HepG2 (cell line): ENCODE data around the gene RAPGEFL1. TPM values are rescaled to one million over a fixed set of nuclear protein-coding genes. Genes with fewer than 3 reads are reported as not detected.
"Not testable (repeated sequence)": the region's sequence is repeated elsewhere in the genome, so short reads cannot be mapped to it uniquely, and the experiment has no call there.

Experiments used
- ATAC-seq: fragments of 200-7000 bp; cut with Tn5 transposase; 3 replicates; pipeline ENCODE4 v1.9.1; 2020; ENCODE audit warnings: mild to moderate bottlenecking, moderate library complexity
- BruUV-seq: library from RNA; stranded (reverse); fragments of 400-500 nt; replicated peaks from 2 replicates; lab custom pipeline; 2021; lab: Mats Ljungman, UMichigan
- CTCF ChIA-PET: fragments of 300-600 bp; formaldehyde crosslinking; extraction: SDS; loops from one replicate; lab custom pipeline; 2021; ENCODE audit warnings: low total read pairs, inconsistent platforms, low intra/inter-chr PET ratio; lab: Yijun Ruan, JAX
- POLR2A ChIA-PET: fragments of 350-600 bp; sonication (Branson Sonifier 250); formaldehyde crosslinking; loops from one replicate; lab custom pipeline; 2020; ENCODE audit warnings: antibody characterized with exemption, inconsistent platforms; lab: Yijun Ruan, JAX
- DNase-seq: peaks from one replicate; pipeline ENCODE4 v3.0.0-alpha.2; 2015; ENCODE audit warnings: low spot score
- FAIRE-seq: peaks from 3 replicates; lab custom pipeline; 2011; peaks lifted over from hg19 to GRCh38; lab: Jason Lieb, UNC
- H2AFZ ChIP-seq: one replicate; pipeline ENCODE4 v1.6.1; 2011; ENCODE audit warnings: low read length, inconsistent platforms
- H3K27ac ChIP-seq: fragments of 300-600 bp; 3 replicates; pipeline ENCODE4 v1.8.0; 2011; ENCODE audit warnings: mixed run types, mild to moderate bottlenecking, mixed read lengths, low read length, inconsistent platforms; ENCODE audit not compliant: insufficient read depth; ENCODE audit errors: extremely low read length
- H3K27me3 ChIP-seq, 2 experiments: fragments of 200-600 bp in 1 of 2; 2 replicates in 1 of 2; 3 replicates in 1 of 2; pipeline versions ENCODE4 v1.6.0 to v1.8.0; 2011; ENCODE audit warnings: low read length in 2 of 2, mild to moderate bottlenecking in 2 of 2, moderate library complexity in 2 of 2, inconsistent platforms in 1 of 2; ENCODE audit not compliant: insufficient read depth in 2 of 2, control insufficient read depth in 1 of 2
- H3K36me3 ChIP-seq, 2 experiments: fragments of 200-600 bp in 1 of 2; replicated peaks in 1 of 2; 2 replicates in 1 of 2; 3 replicates in 1 of 2; pipeline versions ENCODE4 v1.5.1 to v1.8.0; 2011; ENCODE audit warnings: low read length in 2 of 2, inconsistent platforms in 1 of 2; ENCODE audit not compliant: insufficient read depth in 2 of 2, control insufficient read depth in 1 of 2
- H3K4me1 ChIP-seq: 2 replicates; pipeline ENCODE4 v1.5.1; 2012; ENCODE audit warnings: low read length, inconsistent platforms; ENCODE audit not compliant: insufficient read depth
- H3K4me2 ChIP-seq: 2 replicates; pipeline ENCODE4 v1.6.0; 2011; ENCODE audit warnings: low read depth, low read length, inconsistent platforms
- H3K4me3 ChIP-seq, 3 experiments: fragments of 200-600 bp in 1 of 3; sonication (generic), shearing (Covaris generic) in 1 of 3; replicated peaks in 1 of 3; 2 replicates each; pipeline ENCODE4 v1.5.1; 2011 to 2016; ENCODE audit warnings: low read length in 3 of 3, inconsistent platforms in 2 of 3, low read depth in 2 of 3, mild to moderate bottlenecking in 2 of 3, control low read depth in 1 of 3, mixed read lengths in 1 of 3; ENCODE audit not compliant: insufficient read depth in 1 of 3
- H3K79me2 ChIP-seq: one replicate; pipeline ENCODE4 v1.6.1; 2011; ENCODE audit warnings: low read length, inconsistent platforms; ENCODE audit not compliant: insufficient read depth
- H3K9ac ChIP-seq: 2 replicates; pipeline ENCODE4 v1.6.0; 2011; ENCODE audit warnings: mild to moderate bottlenecking, low read depth, low read length, inconsistent platforms; ENCODE audit not compliant: insufficient read depth
- H3K9me3 ChIP-seq: 2 replicates; pipeline ENCODE4 v1.5.1; 2012; ENCODE audit warnings: mild to moderate bottlenecking, low read length
- H4K20me1 ChIP-seq: 2 replicates; pipeline ENCODE4 v1.6.0; 2011; ENCODE audit warnings: inconsistent platforms, mild to moderate bottlenecking, low read length, moderate library complexity; ENCODE audit not compliant: insufficient read depth
- ETS1 ChIP-seq: sonication (generic); formaldehyde crosslinking; IDR thresholded peaks from 2 replicates; pipeline ENCODE4 v1.4.0; 2020; ENCODE audit warnings: missing genetic modification reagents
- ZMYM3 ChIP-seq: sonication (generic); formaldehyde crosslinking; IDR thresholded peaks from 2 replicates; pipeline ENCODE4 v1.5.1; 2020; ENCODE audit warnings: mild to moderate bottlenecking, missing genetic modification reagents
- ZNF160 ChIP-seq: sonication (generic); formaldehyde crosslinking; IDR thresholded peaks from 2 replicates; pipeline ENCODE4 v1.8.0; 2022; ENCODE audit warnings: mild to moderate bottlenecking, inconsistent platforms, missing genetic modification reagents
- ZNF414 ChIP-seq: sonication (generic); formaldehyde crosslinking; IDR thresholded peaks from 2 replicates; pipeline ENCODE4 v1.5.0; 2020; ENCODE audit warnings: missing genetic modification reagents
- WGBS: methylation state at CpG from one replicate; pipeline ENCODE4 v1.1.6; 2017; ENCODE audit warnings: low lambda C conversion rate; 5-methylcytosine and 5-hydroxymethylcytosine counted together
- in situ Hi-C: cut with HindIII; loops from 2 replicates; pipeline ENCODE4 v1.10.0; 2017; ENCODE audit warnings: low pct_unique_long_range_greater_than_20kb; ENCODE audit not compliant: extremely low pct_ligation_motif_present
- intact Hi-C: fragments of 100-400 bp; cut with micrococcal nuclease; formaldehyde crosslinking; loops from one replicate; pipeline ENCODE4 v1.10.0; 2022; ENCODE audit not compliant: unreplicated experiment
- polyA plus RNA-seq, 8 experiments: library from polyadenylated mRNA; depleted of rRNA in 3 of 8; stranded (reverse) in 7 of 8; unstranded in 1 of 8; fragments of >200 nt; fragmentation: Illumina TruSeq in 4 of 8; extraction: Trizol in 4 of 8; gene quantifications; 2 replicates each; pipeline versions ENCODE4 v1.2.1 to v1.2.3, GENCODE V29; 2011 to 2016; ENCODE audit warnings: low read depth in 4 of 8, missing spikeins in 1 of 8, mixed read lengths in 1 of 8; ENCODE audit not compliant: insufficient read depth in 1 of 8
- total RNA-seq, 5 experiments: library from RNA; depleted of rRNA; stranded (reverse); fragments of >200 nt; fragmentation: Illumina TruSeq; extraction: Trizol; gene quantifications; 2 replicates each; pipeline ENCODE4 v1.2.3, GENCODE V29; 2016; ENCODE audit warnings: low read depth in 1 of 5

RAPGEFL1 gene
- total and polyA plus RNA-seq, 2 of the 13 experiments (the other 11 are each of a cell fraction or from before 2014, with no cell fraction given), result 4.5 to 7.8 TPM

GRCh38 chr17:40139566-40140058 lies 37.7 kb upstream of the RAPGEFL1 start (continued):
- no peak; the same call in 1 of the 2 replicates for TF ChIP-seq ZNF414 (CRISPR knock-in tag)
- TF ChIP-seq ETS1 (CRISPR knock-in tag), result no peak
- no peak for TF ChIP-seq ZNF160
- peak; percentile 90 for TF ChIP-seq ZMYM3 (CRISPR knock-in tag)

DNA sequence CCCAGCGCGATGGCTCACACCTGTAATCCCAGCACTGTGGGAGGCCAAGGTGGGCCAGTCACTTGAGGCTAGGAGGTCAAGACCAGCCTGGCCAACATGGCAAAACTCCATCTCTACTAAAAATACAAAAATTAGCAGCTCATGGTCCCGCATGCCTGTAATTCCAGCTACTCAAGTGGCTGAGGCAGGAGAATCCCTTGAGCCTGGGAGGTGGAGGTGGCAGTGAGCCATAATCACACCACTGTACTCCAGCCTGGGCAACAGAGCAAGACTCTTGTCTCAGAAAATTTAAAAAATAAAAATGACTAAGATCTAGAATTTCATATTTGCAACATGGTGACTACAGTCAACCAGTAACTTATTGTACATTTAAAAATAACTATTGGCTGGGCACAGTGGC lies 34.1 kb upstream of the RAPGEFL1 start:
- CTCF ChIA-PET, H3K4me2 ChIP-seq, ATAC-seq, H3K4me3 ChIP-seq, H2AFZ ChIP-seq, BruUV-seq, H3K27ac ChIP-seq, H3K9me3 ChIP-seq, H4K20me1 ChIP-seq, DNase-seq, H3K27me3 ChIP-seq, FAIRE-seq, H3K9ac ChIP-seq, in situ Hi-C loops: not testable (repeated sequence)
- WGBS, result 95% methylated on average over 3 of the region's 3 CpGs
- peaks cover 14 to 32% of the 10 kb centered on the region in 2 experiments for H3K36me3 ChIP-seq
- H3K79me2 ChIP-seq, result peaks cover 47% of the 10 kb centered on the region
- H3K4me1 ChIP-seq, result peaks cover 39% of the 10 kb centered on the region
- POLR2A ChIA-PET, result interaction anchor here (0.9 to 1.2 kb wide), 2 partner anchors 30 to 48 kb away, joined by 3 to 10 read pairs; no protein-coding TSS in a partner anchor
- intact Hi-C loops, result loop anchor here (5.0 kb wide), 1 partner anchor 144 kb away; the partner anchor contains the start of gene CDC6
